ENCODE results near the gene RBM28. TPM values are rescaled to one million over a fixed set of nuclear protein-coding genes. Genes with fewer than 3 reads are reported as not detected.
"Not testable (repeated sequence)": the region's sequence is repeated elsewhere in the genome, so short reads cannot be mapped to it uniquely, and the experiment has no call there.

RBM28 gene
- total RNA-seq, 2 experiments from 2014 or later, result 35.1 to 37.3 TPM

DNA sequence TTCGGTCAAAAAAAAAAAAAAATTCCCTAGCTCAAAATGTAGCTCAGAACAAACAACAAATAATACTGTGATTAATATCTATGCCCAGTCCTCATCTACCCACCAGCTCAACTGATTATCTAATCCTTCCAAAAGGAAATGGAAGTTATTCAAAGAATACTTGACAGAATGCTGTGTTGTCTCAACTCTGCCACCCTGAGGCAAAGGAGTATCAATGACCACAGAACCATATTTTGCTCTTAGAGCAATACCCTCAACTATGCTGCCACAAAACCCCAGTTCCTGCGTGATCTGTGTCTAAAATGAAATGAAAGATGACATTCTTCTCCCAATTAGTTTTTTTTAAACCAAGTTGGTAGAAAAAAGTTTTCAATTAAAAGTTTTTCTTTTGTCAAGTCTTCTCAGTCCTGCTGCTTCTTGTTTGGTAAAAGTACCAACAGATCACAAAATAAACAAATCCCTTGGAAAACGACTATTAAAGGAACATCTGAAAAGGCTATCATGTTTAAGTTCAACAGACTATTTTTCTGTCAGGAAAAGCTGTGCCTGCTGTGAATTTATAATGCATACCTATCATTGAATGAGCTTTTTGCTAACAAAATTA lies 21.6 kb downstream of the RBM28 start:
- POLR2A ChIA-PET, result no interaction called here
- DNase-seq, result peak; percentile 51
- Mint-ChIP-seq H3K27ac (peak overlapping the region; percentile 5), H3K36me3 (ENCODE audit: low read depth) (peaks cover 54% of the 10 kb centered on the region), H3K9me3 (no peaks in the 10 kb centered on the region), H3K27me3 (no peaks in the 10 kb centered on the region), H3K4me3 (no peak overlapping the region), H3K4me1 (peaks cover 29% of the 10 kb centered on the region)
- CTCF ChIA-PET, result interaction anchor here (0.6 to 2.4 kb wide), 8 partner anchors 9 to 186 kb away, joined by 3 to 8 read pairs (median 6); partner anchors contain the start of gene RBM28

DNA sequence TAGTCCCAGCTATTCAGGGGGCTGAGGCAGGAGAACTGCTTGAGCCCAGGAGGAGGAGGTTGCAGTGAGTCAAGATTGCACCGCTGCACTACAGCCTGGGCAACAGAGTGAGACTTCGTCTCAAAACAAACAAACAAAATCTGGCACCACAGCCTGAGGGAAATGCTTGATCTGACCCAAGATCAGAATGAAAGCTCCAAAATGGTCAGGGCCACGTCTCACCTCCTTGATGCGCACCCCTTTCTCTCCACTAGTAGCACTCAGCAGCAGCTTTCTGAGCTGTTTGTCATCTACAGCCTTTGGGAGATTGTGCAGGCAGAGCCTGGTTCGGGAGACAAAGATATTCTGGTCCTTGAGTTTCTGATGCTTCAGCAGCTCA lies 22.7 kb downstream of the RBM28 start:
- peak overlapping the region; percentile 89 for H3K27ac Mint-ChIP-seq
- H3K36me3 Mint-ChIP-seq (ENCODE audit: low read depth), result peaks cover 60% of the 10 kb centered on the region

DNA sequence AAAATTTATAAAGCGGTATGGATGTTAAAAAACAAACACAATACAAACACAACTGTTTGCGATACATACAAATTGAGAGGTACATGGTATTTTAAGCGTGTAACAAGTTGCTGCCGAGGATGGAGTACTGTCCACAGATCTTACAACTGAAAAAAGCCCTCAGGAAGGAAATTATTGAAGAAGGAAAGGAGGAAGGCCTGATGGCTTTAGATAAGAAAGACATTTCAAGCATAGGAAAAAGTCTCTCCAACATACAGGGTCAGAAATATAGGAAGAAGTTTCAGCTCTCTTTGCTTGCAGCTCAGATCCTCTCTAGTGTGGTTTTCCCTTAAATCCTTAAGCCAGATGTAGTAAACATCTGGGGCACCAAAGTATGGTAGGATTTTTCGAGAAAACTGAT lies 25.0 kb downstream of the RBM28 start:
- peaks cover 59% of the 10 kb centered on the region for H3K36me3 Mint-ChIP-seq (ENCODE audit: low read depth)
- no peaks in the 10 kb centered on the region for H3K9me3 Mint-ChIP-seq
- peak overlapping the region; percentile 7 for H3K27ac Mint-ChIP-seq
- no peaks in the 10 kb centered on the region for H3K27me3 Mint-ChIP-seq
- no peak for DNase-seq
- peaks cover 32% of the 10 kb centered on the region for H3K4me1 Mint-ChIP-seq
- ChIA-PET POLR2A (interaction anchor here (0.7 kb wide), 1 partner anchor 39 kb away, joined by 3 read pairs; no protein-coding TSS in a partner anchor), CTCF (interaction anchor here (0.7 to 1.1 kb wide), 2 partner anchors 22 to 1885 kb away, joined by 3 read pairs; no protein-coding TSS in a partner anchor)
- no peak overlapping the region for H3K4me3 Mint-ChIP-seq

More for the DNA sequence above, 22.7 kb downstream of the RBM28 start:
- CTCF ChIA-PET, result interaction anchor here (0.7 to 2.4 kb wide), 6 partner anchors 9 to 185 kb away, joined by 3 to 8 read pairs (median 5); no protein-coding TSS in a partner anchor
- H3K4me3 Mint-ChIP-seq, result no peak overlapping the region
- H3K4me1 Mint-ChIP-seq, result peaks cover 29% of the 10 kb centered on the region
- DNase-seq, result no peak
- H3K27me3 Mint-ChIP-seq, result no peaks in the 10 kb centered on the region
- POLR2A ChIA-PET, result no interaction called here
- H3K9me3 Mint-ChIP-seq, result no peaks in the 10 kb centered on the region

DNA sequence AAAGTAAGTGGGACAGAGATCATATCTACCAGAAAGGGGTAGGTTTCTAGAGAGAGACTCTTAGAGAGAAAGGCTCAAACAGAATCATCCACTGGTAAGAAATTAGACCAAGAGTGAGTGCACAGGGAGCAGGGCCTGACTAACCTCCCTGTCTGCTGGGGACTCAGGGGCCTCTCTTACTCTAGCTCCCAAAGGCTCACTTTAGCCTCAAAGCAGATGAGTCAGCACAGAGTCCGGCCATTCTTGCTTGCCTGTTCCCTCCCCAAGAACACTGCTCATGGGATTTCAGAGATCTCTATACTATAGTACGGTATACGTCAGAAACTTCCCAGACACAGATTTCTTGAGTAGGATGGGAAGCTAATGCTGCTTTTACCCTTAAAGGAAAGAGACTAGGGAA lies 32.7 kb downstream of the RBM28 start:
- peaks cover 3% of the 10 kb centered on the region for H3K4me1 Mint-ChIP-seq
- H3K27ac Mint-ChIP-seq, result no peak overlapping the region
- H3K36me3 Mint-ChIP-seq (ENCODE audit: low read depth), result peaks cover 58% of the 10 kb centered on the region
- ChIA-PET CTCF (interaction anchor here (0.6 to 1.1 kb wide), 2 partner anchors 9 to 10 kb away, joined by 4 to 6 read pairs; no protein-coding TSS in a partner anchor), POLR2A (no interaction called here)
- no peaks in the 10 kb centered on the region for H3K27me3 Mint-ChIP-seq
- H3K9me3 Mint-ChIP-seq, result no peaks in the 10 kb centered on the region
- no peak for DNase-seq
- no peak overlapping the region for H3K4me3 Mint-ChIP-seq

DNA sequence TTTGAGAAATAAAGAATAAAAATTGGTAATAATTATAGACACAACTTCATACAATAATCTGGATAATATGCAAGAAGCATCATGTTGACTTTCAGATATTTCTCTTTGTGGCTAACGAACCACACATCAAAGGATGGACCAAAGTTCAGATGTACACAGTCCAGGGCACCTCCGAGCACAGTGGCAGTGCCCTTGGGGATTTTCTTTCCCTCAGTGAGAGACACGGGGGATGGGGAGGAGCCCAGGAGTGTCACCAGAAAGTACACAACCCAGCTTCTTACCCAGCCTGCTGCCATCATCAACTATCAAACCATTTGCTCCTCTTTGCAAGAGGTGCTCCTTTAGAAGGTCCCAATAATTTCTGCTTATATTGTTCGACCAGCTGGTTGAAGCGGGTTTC lies 33.2 kb downstream of the RBM28 start:
- Mint-ChIP-seq H3K4me3 (no peak overlapping the region), H3K36me3 (ENCODE audit: low read depth) (peaks cover 58% of the 10 kb centered on the region), H3K27me3 (no peaks in the 10 kb centered on the region), H3K4me1 (peaks cover 3% of the 10 kb centered on the region), H3K9me3 (no peaks in the 10 kb centered on the region), H3K27ac (no peak overlapping the region)
- no peak for DNase-seq
- CTCF ChIA-PET, result no interaction called here
- POLR2A ChIA-PET, result no interaction called here

DNA sequence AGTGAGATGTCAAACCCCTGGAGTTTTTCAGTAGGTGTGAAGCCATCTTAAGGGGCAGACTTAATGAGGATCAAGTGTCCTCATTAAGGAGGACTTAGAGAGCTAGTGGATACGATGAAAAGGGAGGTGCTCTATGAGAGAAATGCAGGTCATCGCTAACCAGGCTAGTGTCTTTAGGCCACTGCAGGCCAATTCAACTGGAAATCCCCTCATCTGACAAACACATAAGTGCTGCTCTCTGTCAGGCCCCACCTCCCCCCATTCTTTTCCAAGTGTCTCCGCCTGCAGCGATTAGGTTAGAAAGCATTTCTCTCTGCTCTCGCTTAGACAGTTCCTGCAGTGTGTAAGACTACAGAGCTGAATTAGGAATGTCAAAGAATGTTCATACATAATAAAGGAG lies 33.7 kb downstream of the RBM28 start:
- no peaks in the 10 kb centered on the region for H3K4me1 Mint-ChIP-seq
- H3K36me3 Mint-ChIP-seq (ENCODE audit: low read depth), result peaks cover 57% of the 10 kb centered on the region
- ChIA-PET CTCF (no interaction called here), POLR2A (no interaction called here)
- no peak overlapping the region for H3K4me3 Mint-ChIP-seq
- DNase-seq, result no peak
- no peaks in the 10 kb centered on the region for H3K9me3 Mint-ChIP-seq
- H3K27ac Mint-ChIP-seq, result no peak overlapping the region
- H3K27me3 Mint-ChIP-seq, result no peaks in the 10 kb centered on the region

DNA sequence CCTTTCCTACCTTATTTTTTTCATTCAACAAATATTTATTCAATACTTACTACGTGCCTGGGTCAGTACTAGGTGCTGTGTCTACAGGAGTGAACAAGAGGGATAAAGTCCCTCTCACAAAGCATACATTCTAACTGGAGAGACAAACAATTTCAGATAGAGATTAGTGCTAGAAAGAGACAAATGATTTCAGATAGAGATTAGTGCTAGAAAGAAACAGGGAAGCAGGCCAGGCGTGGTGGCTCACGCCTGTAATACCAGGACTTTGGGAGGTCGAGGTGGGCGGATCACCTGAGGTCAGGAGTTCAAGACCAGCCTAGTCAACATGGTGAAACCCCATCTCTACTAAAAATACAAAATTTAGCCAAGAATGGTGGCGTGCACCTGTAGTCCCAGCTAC lies 34.6 kb downstream of the RBM28 start:
- ChIA-PET POLR2A (no interaction called here), CTCF (no interaction called here)
- H3K9me3 Mint-ChIP-seq, result no peaks in the 10 kb centered on the region
- no peak for DNase-seq
- H3K4me3 Mint-ChIP-seq, result no peak overlapping the region
- H3K4me1 Mint-ChIP-seq, result no peaks in the 10 kb centered on the region
- H3K27ac Mint-ChIP-seq, result no peak overlapping the region
- peaks cover 51% of the 10 kb centered on the region for H3K36me3 Mint-ChIP-seq (ENCODE audit: low read depth)
- H3K27me3 Mint-ChIP-seq, result no peaks in the 10 kb centered on the region

DNA sequence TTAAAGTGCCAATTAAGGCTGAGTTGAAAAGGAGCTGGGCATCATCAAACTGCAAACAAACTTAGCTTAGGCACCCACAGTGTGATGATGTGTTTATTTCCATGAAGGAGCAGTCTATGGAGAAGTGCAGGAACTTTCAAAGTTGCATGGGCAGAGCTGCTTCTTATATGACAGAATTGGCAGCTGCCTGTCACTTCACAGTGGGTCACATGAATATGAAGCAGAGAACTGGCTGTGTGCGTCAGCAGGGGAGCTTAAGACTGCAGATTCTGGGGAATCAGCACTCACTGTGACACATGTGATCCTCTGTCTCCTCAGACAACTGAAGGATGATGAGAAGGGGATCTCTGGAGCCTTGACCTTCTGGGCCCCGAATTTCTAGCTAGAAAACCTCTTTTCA lies 36.6 kb downstream of the RBM28 start:
- H3K36me3 Mint-ChIP-seq (ENCODE audit: low read depth), result peaks cover 39% of the 10 kb centered on the region
- no peaks in the 10 kb centered on the region for H3K27me3 Mint-ChIP-seq
- CTCF ChIA-PET, result interaction anchor here (1.5 to 2.3 kb wide), 2 partner anchors 14 to 15 kb away, joined by 4 to 7 read pairs; no protein-coding TSS in a partner anchor
- H3K4me3 Mint-ChIP-seq, result no peak overlapping the region
- no peak for DNase-seq
- no peaks in the 10 kb centered on the region for H3K9me3 Mint-ChIP-seq
- H3K4me1 Mint-ChIP-seq, result no peaks in the 10 kb centered on the region
- no peak overlapping the region for H3K27ac Mint-ChIP-seq
- POLR2A ChIA-PET, result no interaction called here

DNA sequence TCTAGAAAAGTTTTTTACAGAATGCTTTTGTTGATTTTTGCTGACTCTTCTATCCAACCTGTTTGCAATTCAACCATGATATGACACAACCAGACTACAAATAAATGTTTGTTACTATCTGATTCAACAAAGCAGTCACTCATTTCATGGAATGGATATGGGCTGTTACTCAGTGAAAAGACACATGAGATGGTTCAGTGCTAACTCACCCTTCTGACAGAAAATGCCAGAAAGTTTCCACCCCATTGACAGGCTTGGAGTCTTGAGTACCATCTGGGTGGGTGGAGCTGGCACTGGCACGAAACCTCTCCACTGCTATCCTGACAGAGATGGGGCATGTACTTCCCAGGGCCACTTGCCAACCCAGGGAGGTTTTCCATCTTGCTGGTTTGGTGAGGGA lies 39.5 kb downstream of the RBM28 start:
- Mint-ChIP-seq H3K36me3 (ENCODE audit: low read depth) (peaks cover 28% of the 10 kb centered on the region), H3K27ac (no peak overlapping the region), H3K4me3 (no peak overlapping the region), H3K27me3 (no peaks in the 10 kb centered on the region), H3K9me3 (no peaks in the 10 kb centered on the region), H3K4me1 (no peaks in the 10 kb centered on the region)
- POLR2A ChIA-PET, result no interaction called here
- no peak for DNase-seq
- CTCF ChIA-PET, result no interaction called here

DNA sequence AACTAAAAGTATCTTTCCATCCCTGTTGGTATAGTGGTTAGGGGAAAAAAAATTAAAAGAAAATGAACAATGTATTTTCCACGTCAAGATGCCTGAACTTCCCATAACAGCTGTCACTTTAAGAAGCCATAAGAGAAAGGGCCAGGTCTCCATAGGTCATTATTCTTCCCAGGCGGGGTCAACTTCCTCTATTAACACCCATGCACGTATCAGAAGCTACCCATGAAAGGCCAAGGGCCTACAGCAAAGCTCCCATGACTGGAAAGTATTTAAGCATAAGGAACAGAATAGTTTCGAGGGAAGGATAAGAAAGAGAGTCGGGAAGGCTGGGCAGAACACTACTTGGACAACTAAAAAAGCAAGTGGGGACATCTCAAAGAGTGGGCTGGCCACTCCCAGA lies 40.1 kb downstream of the RBM28 start:
- Mint-ChIP-seq H3K27ac (no peak overlapping the region), H3K36me3 (ENCODE audit: low read depth) (peaks cover 24% of the 10 kb centered on the region), H3K4me3 (no peak overlapping the region), H3K4me1 (no peaks in the 10 kb centered on the region), H3K9me3 (no peaks in the 10 kb centered on the region), H3K27me3 (no peaks in the 10 kb centered on the region)
- ChIA-PET CTCF (no interaction called here), POLR2A (no interaction called here)
- DNase-seq, result no peak

DNA sequence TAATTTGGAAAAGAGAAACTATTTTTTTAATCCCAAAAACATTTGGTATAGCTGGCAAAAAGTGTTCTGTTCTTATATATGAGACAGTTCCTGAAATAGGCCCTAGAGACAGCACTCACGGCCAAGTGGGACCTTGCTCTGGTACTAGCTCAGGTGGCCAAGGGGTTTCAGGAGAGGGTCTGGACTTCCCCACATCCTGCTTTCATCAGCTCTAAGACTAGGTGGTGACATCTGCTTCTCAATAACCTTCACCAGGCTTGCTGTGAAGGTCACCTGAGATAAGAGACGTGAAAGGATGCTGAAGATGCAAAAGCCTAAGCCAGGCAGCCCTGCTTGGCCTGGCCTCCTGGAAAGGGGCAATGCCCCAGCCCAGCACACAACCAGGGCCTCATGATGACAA lies 40.6 kb downstream of the RBM28 start:
- Mint-ChIP-seq H3K4me1 (no peaks in the 10 kb centered on the region), H3K4me3 (no peak overlapping the region), H3K27ac (no peak overlapping the region), H3K9me3 (no peaks in the 10 kb centered on the region), H3K36me3 (ENCODE audit: low read depth) (peaks cover 20% of the 10 kb centered on the region), H3K27me3 (no peaks in the 10 kb centered on the region)
- POLR2A ChIA-PET, result no interaction called here
- DNase-seq, result no peak
- CTCF ChIA-PET, result no interaction called here

DNA sequence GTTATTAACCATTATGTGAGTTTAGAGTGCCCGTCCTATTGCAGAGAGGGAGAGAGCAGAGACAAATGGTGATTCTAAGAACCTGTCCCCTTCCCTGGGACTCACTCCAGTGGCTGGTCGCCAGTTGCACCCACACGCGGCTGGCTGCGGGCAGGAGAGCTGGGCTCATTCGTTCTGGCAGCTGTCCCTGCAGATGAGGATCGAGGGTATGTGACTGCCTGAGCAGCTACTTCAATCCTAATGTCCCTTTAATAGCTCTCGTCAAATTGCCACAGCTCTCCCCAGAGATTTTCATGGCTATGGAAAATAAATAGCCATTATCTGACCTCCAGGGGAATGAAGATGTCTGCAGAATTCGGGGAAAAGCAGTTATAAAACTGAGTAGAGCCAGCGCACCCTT lies 41.6 kb downstream of the RBM28 start:
- H3K27ac Mint-ChIP-seq, result no peak overlapping the region
- POLR2A ChIA-PET, result interaction anchor here (0.6 kb wide), 1 partner anchor 18 kb away, joined by 3 read pairs; no protein-coding TSS in a partner anchor
- CTCF ChIA-PET, result interaction anchor here (1.5 kb wide), 1 partner anchor 18 kb away, joined by 3 read pairs; no protein-coding TSS in a partner anchor

DNA sequence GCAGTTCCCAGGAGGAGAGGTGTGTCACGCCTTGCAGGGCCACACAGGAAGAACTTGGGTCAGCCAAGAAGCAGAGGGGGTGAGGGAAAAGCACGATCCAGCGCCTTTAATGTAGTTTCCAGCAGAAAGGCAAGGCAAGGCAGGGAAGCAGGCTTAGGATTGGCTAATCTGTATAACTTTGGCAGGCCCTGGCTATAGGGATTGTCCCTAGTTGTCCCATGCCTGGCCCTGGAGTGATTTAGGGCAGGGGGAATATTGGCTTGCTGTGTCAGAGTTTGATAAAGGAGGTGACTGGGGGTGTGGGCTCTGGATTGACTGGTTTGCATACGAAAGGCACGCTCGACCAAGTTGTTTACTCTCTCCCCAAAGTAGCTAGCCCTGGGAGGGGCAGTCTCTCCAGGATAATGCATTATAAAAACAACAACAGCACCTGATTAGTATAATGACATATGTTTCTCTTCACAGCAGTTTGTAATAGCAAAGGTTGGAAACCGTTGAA lies 44.5 kb downstream of the RBM28 start:
- DNase-seq, result no peak
- H3K36me3 Mint-ChIP-seq (ENCODE audit: low read depth), result peaks cover 4% of the 10 kb centered on the region
- no peaks in the 10 kb centered on the region for H3K4me1 Mint-ChIP-seq
- CTCF ChIA-PET, result no interaction called here
- no peak overlapping the region for H3K27ac Mint-ChIP-seq
- no peaks in the 10 kb centered on the region for H3K9me3 Mint-ChIP-seq
- no peak overlapping the region for H3K4me3 Mint-ChIP-seq
- no peaks in the 10 kb centered on the region for H3K27me3 Mint-ChIP-seq
- POLR2A ChIA-PET, result no interaction called here

More for the DNA sequence above, 41.6 kb downstream of the RBM28 start:
- H3K4me3 Mint-ChIP-seq, result no peak overlapping the region
- peaks cover 19% of the 10 kb centered on the region for H3K36me3 Mint-ChIP-seq (ENCODE audit: low read depth)
- no peaks in the 10 kb centered on the region for H3K9me3 Mint-ChIP-seq
- no peaks in the 10 kb centered on the region for H3K4me1 Mint-ChIP-seq
- no peaks in the 10 kb centered on the region for H3K27me3 Mint-ChIP-seq
- no peak for DNase-seq

DNA sequence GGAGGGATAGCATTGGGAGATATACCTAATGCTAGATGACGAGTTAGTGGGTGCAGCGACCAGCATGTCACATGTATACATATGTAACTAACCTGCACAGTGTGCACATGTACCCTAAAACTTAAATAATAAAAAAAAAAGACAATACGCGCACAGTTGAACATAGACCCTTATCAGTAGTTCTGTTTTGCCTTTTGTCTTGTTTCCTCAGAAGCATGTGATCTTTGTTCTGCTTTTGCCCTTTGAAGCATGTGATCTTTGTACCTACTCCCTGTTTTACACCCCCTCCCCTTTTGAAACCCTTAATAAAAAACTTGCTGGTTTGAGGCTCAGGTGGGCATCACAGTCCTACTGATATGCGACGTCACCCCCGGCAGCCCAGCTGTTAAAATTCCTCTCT lies 45.7 kb downstream of the RBM28 start:
- H3K27ac Mint-ChIP-seq; POLR2A ChIA-PET; CTCF ChIA-PET; H3K4me1 Mint-ChIP-seq; H3K9me3 Mint-ChIP-seq; H3K36me3 Mint-ChIP-seq (ENCODE audit: low read depth); DNase-seq; H3K4me3 Mint-ChIP-seq; H3K27me3 Mint-ChIP-seq: not testable (repeated sequence)
